Measurements from ENCODE around the gene ZNF574.
A peak's percentile ranks its signal among the peaks of the same experiment; 100 is the strongest.
"Not testable (repeated sequence)": the region's sequence is repeated elsewhere in the genome, so short reads cannot be mapped to it uniquely, and the experiment has no call there.

ZNF574 gene

GRCh38 chr19:42083537-42083936, 7.6 kb downstream of the ZNF574 start:
- no peak for DNase-seq

- DNase-seq = no peak
Observed at GRCh38 chr19:42086188-42086736, 10.3 kb downstream of the ZNF574 start.

- no peak for DNase-seq
Observed at GRCh38 chr19:42086770-42087550, 11.0 kb downstream of the ZNF574 start.

GRCh38 chr19:42088471-42089190, 12.7 kb downstream of the ZNF574 start:
- no peak for DNase-seq

- no peak for DNase-seq
Observed at GRCh38 chr19:42089191-42089750, 13.3 kb downstream of the ZNF574 start.

GRCh38 chr19:42089772-42090171, 13.8 kb downstream of the ZNF574 start:
- no peak for DNase-seq

- no peak for DNase-seq
Observed at GRCh38 chr19:42090672-42091071, 14.7 kb downstream of the ZNF574 start.

GRCh38 chr19:42091300-42091699, 15.3 kb downstream of the ZNF574 start:
- DNase-seq = no peak

- no peak for DNase-seq
Observed at GRCh38 chr19:42091742-42092141, 15.8 kb downstream of the ZNF574 start.

- peak; percentile 36 for DNase-seq
Observed at GRCh38 chr19:42092350-42092749, 16.4 kb downstream of the ZNF574 start.

GRCh38 chr19:42093505-42093904, 17.5 kb downstream of the ZNF574 start:
- no peak for DNase-seq

GRCh38 chr19:42093926-42094325, 18.0 kb downstream of the ZNF574 start:
- DNase-seq = no peak

GRCh38 chr19:42095142-42095813, 19.3 kb downstream of the ZNF574 start:
- DNase-seq = no peak

GRCh38 chr19:42095814-42096230, 19.9 kb downstream of the ZNF574 start:
- no peak for DNase-seq

- no peak for DNase-seq
Observed at GRCh38 chr19:42096255-42096837, 20.4 kb downstream of the ZNF574 start.

- DNase-seq = no peak
Observed at GRCh38 chr19:42097461-42097860, 21.5 kb downstream of the ZNF574 start.

GRCh38 chr19:42098781-42099180, 22.8 kb downstream of the ZNF574 start:
- no peak for DNase-seq

- DNase-seq = no peak
Observed at GRCh38 chr19:42099336-42099925, 23.5 kb downstream of the ZNF574 start.

- DNase-seq = not testable (repeated sequence)
Observed at GRCh38 chr19:42100241-42100640, 24.3 kb downstream of the ZNF574 start.

- no peak for DNase-seq
Observed at GRCh38 chr19:42102877-42103276, 26.9 kb downstream of the ZNF574 start.

- no peak for DNase-seq
Observed at GRCh38 chr19:42105368-42105767, 29.4 kb downstream of the ZNF574 start.
